Vagina (tissue), 2 donors: ENCODE data around the gene CNIH1.
"Not testable (repeated sequence)": the region's sequence is repeated elsewhere in the genome, so short reads cannot be mapped to it uniquely, and the experiment has no call there.

Source experiments
- POLR2A ChIP-seq, 2 donors: fragments of 450-650 bp; IDR thresholded peaks; one replicate each; pipeline ENCODE4 v1.6.1; 2017; ENCODE audit warnings: antibody characterized with exemption in 2 of 2, mild to moderate bottlenecking in 2 of 2, moderate library complexity in 2 of 2
- POLR2AphosphoS5 ChIP-seq, 2 donors: sonication (generic); formaldehyde crosslinking; IDR thresholded peaks; one replicate each; pipeline ENCODE4 v1.9.0; 2017; ENCODE audit warnings: antibody characterized with exemption in 2 of 2, mild to moderate bottlenecking in 2 of 2, low read depth in 1 of 2; ENCODE audit not compliant: insufficient read depth in 1 of 2
- TF ChIP-seq, protein P1 (sequence below), 3 experiments: fragments of 450-650 bp in 2 of 3; fragments of 200-600 bp in 1 of 3; sonication (generic) in 1 of 3; IDR thresholded peaks; one replicate each; pipeline ENCODE4 v1.5.1; 2017 to 2019; ENCODE audit warnings: antibody characterized with exemption in 3 of 3, mild to moderate bottlenecking in 2 of 3, moderate library complexity in 2 of 3

- TF ChIP-seq, protein P1, sequence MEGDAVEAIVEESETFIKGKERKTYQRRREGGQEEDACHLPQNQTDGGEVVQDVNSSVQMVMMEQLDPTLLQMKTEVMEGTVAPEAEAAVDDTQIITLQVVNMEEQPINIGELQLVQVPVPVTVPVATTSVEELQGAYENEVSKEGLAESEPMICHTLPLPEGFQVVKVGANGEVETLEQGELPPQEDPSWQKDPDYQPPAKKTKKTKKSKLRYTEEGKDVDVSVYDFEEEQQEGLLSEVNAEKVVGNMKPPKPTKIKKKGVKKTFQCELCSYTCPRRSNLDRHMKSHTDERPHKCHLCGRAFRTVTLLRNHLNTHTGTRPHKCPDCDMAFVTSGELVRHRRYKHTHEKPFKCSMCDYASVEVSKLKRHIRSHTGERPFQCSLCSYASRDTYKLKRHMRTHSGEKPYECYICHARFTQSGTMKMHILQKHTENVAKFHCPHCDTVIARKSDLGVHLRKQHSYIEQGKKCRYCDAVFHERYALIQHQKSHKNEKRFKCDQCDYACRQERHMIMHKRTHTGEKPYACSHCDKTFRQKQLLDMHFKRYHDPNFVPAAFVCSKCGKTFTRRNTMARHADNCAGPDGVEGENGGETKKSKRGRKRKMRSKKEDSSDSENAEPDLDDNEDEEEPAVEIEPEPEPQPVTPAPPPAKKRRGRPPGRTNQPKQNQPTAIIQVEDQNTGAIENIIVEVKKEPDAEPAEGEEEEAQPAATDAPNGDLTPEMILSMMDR (IDR thresholded peaks at IDR 0.05), result not testable (repeated sequence)
- not testable (repeated sequence) for TF ChIP-seq POLR2A (IDR thresholded peaks at IDR 0.05); POLR2AphosphoS5 (IDR thresholded peaks at IDR 0.05; ENCODE audit: insufficient read depth in 1 of 2, low read depth in 1 of 2)
These were observed 3.2 kb downstream of the CNIH1 start for GRCh38 chr14:54437954-54438353.
